ENCODE data around the gene GNAT1.

The GNAT1 gene

GRCh38 chr3:50171540-50172301 is 19.7 kb upstream of the GNAT1 start:
- DNase-seq: no peak
- Histone ChIP-seq H3K27me3 (replicated peaks in 2 of 5; ENCODE audit: control insufficient read depth in 4 of 5, insufficient read depth in 5 of 5, low read length in 4 of 5) (no peaks in the 10 kb centered on the region), H3K9me3 (ENCODE audit: control extremely low read depth in 1 of 5, control insufficient read depth in 4 of 5, insufficient read depth in 2 of 5, low read depth in 1 of 5, low read length in 4 of 5) (no peaks in the 10 kb centered on the region), H3K27ac (ENCODE audit: insufficient read depth in 1 of 2, low read depth in 1 of 2, low read length in 2 of 2, poor library complexity in 1 of 2, severe bottlenecking in 2 of 2) (no peak overlapping the region), H3K4me3 (ENCODE audit: control insufficient read depth in 1 of 7, extremely low read depth in 1 of 7, insufficient read depth in 4 of 7, low read depth in 2 of 7, low read length in 6 of 7) (no peak overlapping the region), H3K4me1 (ENCODE audit: control extremely low read depth in 1 of 4, control insufficient read depth in 4 of 4, insufficient read depth in 4 of 4, low read length in 3 of 4) (peaks cover 0 to 8% (median 2%) of the 10 kb centered on the region in 4 experiments), H3K36me3 (ENCODE audit: control insufficient read depth in 4 of 4, insufficient read depth in 4 of 4, low read length in 3 of 4) (no peaks in the 10 kb centered on the region)
- ChIA-PET CTCF (interaction anchor here (1.7 to 4.4 kb wide), 6 partner anchors 10 to 50 kb away, joined by 5 to 22 read pairs (median 8); partner anchors contain the start of gene GNAT1), POLR2A (no interaction called here)
- 94% methylated on average over 16 of the region's 21 CpGs for WGBS (ENCODE audit: insufficient coverage)

DNA sequence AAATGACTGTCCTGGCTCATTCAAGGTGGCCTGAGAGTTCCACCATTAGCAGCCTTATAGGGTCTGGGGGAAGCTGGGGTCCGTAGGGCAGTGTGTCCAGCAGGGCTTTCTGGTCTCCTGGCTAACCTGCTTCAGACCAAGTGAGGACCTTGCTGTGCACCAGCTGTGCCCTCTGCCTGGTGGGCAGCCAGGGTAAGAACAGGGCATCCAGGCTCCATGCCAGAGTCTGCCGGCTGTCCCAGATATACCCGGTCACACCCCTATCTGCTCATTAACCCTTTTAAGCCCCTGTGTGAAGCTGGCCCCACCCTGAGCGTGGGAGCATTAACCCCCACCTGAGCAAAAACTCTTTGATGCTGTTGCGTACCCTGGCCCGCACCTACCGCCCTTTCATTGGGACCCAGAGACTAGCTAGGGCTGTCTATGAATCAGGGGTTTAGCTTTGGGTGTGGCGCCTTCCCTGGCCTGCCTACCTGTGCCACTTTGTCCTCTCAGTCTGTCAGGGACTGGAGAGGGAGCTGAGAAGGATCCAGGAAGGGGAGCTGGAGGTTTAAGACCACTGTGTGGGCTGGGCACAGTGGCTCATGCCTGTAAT is 18.7 kb upstream of the GNAT1 start:
- H3K27ac ChIP-seq (ENCODE audit: insufficient read depth in 1 of 2, low read depth in 1 of 2, low read length in 2 of 2, poor library complexity in 1 of 2, severe bottlenecking in 2 of 2): no peak overlapping the region
- WGBS (ENCODE audit: insufficient coverage): 86% methylated on average over 8 of the region's 8 CpGs
- H3K4me3 ChIP-seq (ENCODE audit: control insufficient read depth in 1 of 7, extremely low read depth in 1 of 7, insufficient read depth in 4 of 7, low read depth in 2 of 7, low read length in 6 of 7): no peak overlapping the region
- H3K36me3 ChIP-seq (ENCODE audit: control insufficient read depth in 4 of 4, insufficient read depth in 4 of 4, low read length in 3 of 4): no peaks in the 10 kb centered on the region
- peaks cover 0 to 8% (median 2%) of the 10 kb centered on the region in 4 experiments for H3K4me1 ChIP-seq (ENCODE audit: control extremely low read depth in 1 of 4, control insufficient read depth in 4 of 4, insufficient read depth in 4 of 4, low read length in 3 of 4)
- CTCF ChIA-PET: interaction anchor here (0.9 to 4.4 kb wide), 8 partner anchors 9 to 74 kb away, joined by 4 to 22 read pairs (median 7); partner anchors contain the start of gene GNAT1
- POLR2A ChIA-PET: no interaction called here
- H3K9me3 ChIP-seq (ENCODE audit: control extremely low read depth in 1 of 5, control insufficient read depth in 4 of 5, insufficient read depth in 2 of 5, low read depth in 1 of 5, low read length in 4 of 5): no peaks in the 10 kb centered on the region
- H3K27me3 ChIP-seq (replicated peaks in 2 of 5; ENCODE audit: control insufficient read depth in 4 of 5, insufficient read depth in 5 of 5, low read length in 4 of 5): no peaks in the 10 kb centered on the region
- DNase-seq: no peak

- H3K4me3 ChIP-seq (ENCODE audit: control insufficient read depth in 1 of 7, extremely low read depth in 1 of 7, insufficient read depth in 4 of 7, low read depth in 2 of 7, low read length in 6 of 7): no peak overlapping the region
- H3K36me3 ChIP-seq (ENCODE audit: control insufficient read depth in 4 of 4, insufficient read depth in 4 of 4, low read length in 3 of 4): no peaks in the 10 kb centered on the region
- WGBS (ENCODE audit: insufficient coverage): 83% methylated on average over 27 of the region's 29 CpGs
- no peaks in the 10 kb centered on the region for H3K27me3 ChIP-seq (replicated peaks in 2 of 5; ENCODE audit: control insufficient read depth in 4 of 5, insufficient read depth in 5 of 5, low read length in 4 of 5)
- H3K4me1 ChIP-seq (ENCODE audit: control extremely low read depth in 1 of 4, control insufficient read depth in 4 of 4, insufficient read depth in 4 of 4, low read length in 3 of 4): peaks cover 0 to 8% (median 2%) of the 10 kb centered on the region in 4 experiments
- ChIA-PET CTCF (interaction anchor here (0.8 to 4.4 kb wide), 9 partner anchors 10 to 73 kb away, joined by 3 to 22 read pairs (median 8); partner anchors contain the start of gene GNAT1), POLR2A (no interaction called here)
- H3K9me3 ChIP-seq (ENCODE audit: control extremely low read depth in 1 of 5, control insufficient read depth in 4 of 5, insufficient read depth in 2 of 5, low read depth in 1 of 5, low read length in 4 of 5): no peaks in the 10 kb centered on the region
- DNase-seq: peak in 1 of 3 donors; percentile 34
- H3K27ac ChIP-seq (ENCODE audit: insufficient read depth in 1 of 2, low read depth in 1 of 2, low read length in 2 of 2, poor library complexity in 1 of 2, severe bottlenecking in 2 of 2): no peak overlapping the region
These were observed 17.5 kb upstream of the GNAT1 start for GRCh38 chr3:50173685-50174516.

DNA sequence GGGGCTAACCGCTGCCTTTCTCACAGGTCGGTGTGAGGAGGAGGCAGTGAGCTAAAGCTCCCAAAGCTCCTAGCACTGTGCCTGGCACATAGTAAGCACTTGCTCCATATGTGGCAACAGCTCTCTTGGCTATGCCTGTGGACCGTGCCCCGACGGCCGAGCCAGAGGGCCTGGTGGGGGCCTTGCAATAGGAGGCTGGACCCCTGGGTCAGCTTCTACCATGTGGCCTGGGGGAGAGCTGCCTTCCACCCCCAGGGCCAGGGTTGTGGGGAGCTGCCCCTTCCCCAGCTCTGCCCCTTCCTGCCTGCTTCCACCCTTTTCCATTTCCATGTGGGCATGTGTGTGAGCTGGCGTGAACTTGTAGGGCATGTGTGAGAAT is 16.9 kb upstream of the GNAT1 start:
- H3K27me3 ChIP-seq (replicated peaks in 2 of 5; ENCODE audit: control insufficient read depth in 4 of 5, insufficient read depth in 5 of 5, low read length in 4 of 5): no peaks in the 10 kb centered on the region
- 98% methylated on average over 7 of the region's 7 CpGs for WGBS (ENCODE audit: insufficient coverage)
- H3K27ac ChIP-seq (ENCODE audit: insufficient read depth in 1 of 2, low read depth in 1 of 2, low read length in 2 of 2, poor library complexity in 1 of 2, severe bottlenecking in 2 of 2): no peak overlapping the region
- DNase-seq: no peak
- H3K4me1 ChIP-seq (ENCODE audit: control extremely low read depth in 1 of 4, control insufficient read depth in 4 of 4, insufficient read depth in 4 of 4, low read length in 3 of 4): peaks cover 0 to 8% (median 2%) of the 10 kb centered on the region in 4 experiments
- ChIA-PET CTCF (interaction anchor here (0.8 to 4.4 kb wide), 5 partner anchors 13 to 53 kb away, joined by 3 to 22 read pairs (median 3); partner anchors contain the start of gene GNAT1), POLR2A (interaction anchor here (0.5 kb wide), 1 partner anchor 60 kb away, joined by 4 read pairs; no protein-coding TSS in a partner anchor)
- no peaks in the 10 kb centered on the region for H3K36me3 ChIP-seq (ENCODE audit: control insufficient read depth in 4 of 4, insufficient read depth in 4 of 4, low read length in 3 of 4)
- H3K9me3 ChIP-seq (ENCODE audit: control extremely low read depth in 1 of 5, control insufficient read depth in 4 of 5, insufficient read depth in 2 of 5, low read depth in 1 of 5, low read length in 4 of 5): no peaks in the 10 kb centered on the region
- no peak overlapping the region for H3K4me3 ChIP-seq (ENCODE audit: control insufficient read depth in 1 of 7, extremely low read depth in 1 of 7, insufficient read depth in 4 of 7, low read depth in 2 of 7, low read length in 6 of 7)

DNA sequence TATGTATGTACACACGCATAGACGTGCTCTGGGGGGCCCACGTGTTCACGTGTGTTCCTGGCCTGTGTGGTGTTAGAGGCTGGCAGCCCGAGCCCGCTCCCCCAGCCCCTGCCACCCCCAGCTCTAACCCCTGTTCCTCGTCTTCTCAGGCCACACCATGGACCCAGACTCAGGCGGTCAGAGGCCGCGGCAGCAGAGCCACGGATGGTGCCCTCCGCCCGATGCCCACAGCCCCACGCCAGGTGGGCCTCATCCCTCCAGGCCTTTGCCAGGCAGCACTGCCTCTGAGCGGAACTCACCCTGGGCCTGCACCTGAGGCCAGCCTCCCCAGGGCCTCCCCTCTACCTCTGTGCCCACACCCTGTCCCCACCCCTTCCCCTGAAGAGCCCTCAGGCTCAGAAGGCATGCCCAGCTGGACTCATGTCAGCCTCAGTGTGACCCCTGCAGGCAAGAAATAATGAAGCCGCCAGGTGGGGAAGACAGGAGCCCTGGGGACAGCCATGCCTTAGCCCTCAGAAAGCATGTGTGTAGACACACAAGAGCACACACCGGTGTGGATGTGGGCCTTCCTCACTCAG is 16.4 kb upstream of the GNAT1 start:
- WGBS (ENCODE audit: insufficient coverage): 98% methylated on average over 17 of the region's 17 CpGs
- Histone ChIP-seq H3K4me1 (ENCODE audit: control extremely low read depth in 1 of 4, control insufficient read depth in 4 of 4, insufficient read depth in 4 of 4, low read length in 3 of 4) (peaks cover 0 to 8% (median 2%) of the 10 kb centered on the region in 4 experiments), H3K36me3 (ENCODE audit: control insufficient read depth in 4 of 4, insufficient read depth in 4 of 4, low read length in 3 of 4) (no peaks in the 10 kb centered on the region), H3K27me3 (replicated peaks in 2 of 5; ENCODE audit: control insufficient read depth in 4 of 5, insufficient read depth in 5 of 5, low read length in 4 of 5) (peaks cover 0 to 2% (median 0%) of the 10 kb centered on the region in 5 experiments), H3K9me3 (ENCODE audit: control extremely low read depth in 1 of 5, control insufficient read depth in 4 of 5, insufficient read depth in 2 of 5, low read depth in 1 of 5, low read length in 4 of 5) (no peaks in the 10 kb centered on the region), H3K4me3 (ENCODE audit: control insufficient read depth in 1 of 7, extremely low read depth in 1 of 7, insufficient read depth in 4 of 7, low read depth in 2 of 7, low read length in 6 of 7) (no peak overlapping the region), H3K27ac (ENCODE audit: insufficient read depth in 1 of 2, low read depth in 1 of 2, low read length in 2 of 2, poor library complexity in 1 of 2, severe bottlenecking in 2 of 2) (no peak overlapping the region)
- ChIA-PET CTCF (interaction anchor here (0.8 to 4.4 kb wide), 7 partner anchors 9 to 54 kb away, joined by 3 to 22 read pairs (median 3); partner anchors contain the start of gene GNAT1), POLR2A (interaction anchor here (0.5 kb wide), 1 partner anchor 60 kb away, joined by 4 read pairs; no protein-coding TSS in a partner anchor)
- no peak for DNase-seq

GRCh38 chr3:50177346-50177745 is 14.1 kb upstream of the GNAT1 start:
- no peak overlapping the region for H3K27ac ChIP-seq (ENCODE audit: insufficient read depth in 1 of 2, low read depth in 1 of 2, low read length in 2 of 2, poor library complexity in 1 of 2, severe bottlenecking in 2 of 2)
- H3K4me3 ChIP-seq (ENCODE audit: control insufficient read depth in 1 of 7, extremely low read depth in 1 of 7, insufficient read depth in 4 of 7, low read depth in 2 of 7, low read length in 6 of 7): no peak overlapping the region
- WGBS (ENCODE audit: insufficient coverage): 100% methylated on average over 1 of the region's 2 CpGs
- ChIA-PET CTCF (interaction anchor here (1.6 kb wide), 1 partner anchor 15 kb away, joined by 5 read pairs; the partner anchor contains the start of gene GNAT1), POLR2A (no interaction called here)
- H3K9me3 ChIP-seq (ENCODE audit: control extremely low read depth in 1 of 5, control insufficient read depth in 4 of 5, insufficient read depth in 2 of 5, low read depth in 1 of 5, low read length in 4 of 5): no peaks in the 10 kb centered on the region
- H3K27me3 ChIP-seq (replicated peaks in 2 of 5; ENCODE audit: control insufficient read depth in 4 of 5, insufficient read depth in 5 of 5, low read length in 4 of 5): peaks cover 0 to 2% (median 0%) of the 10 kb centered on the region in 5 experiments
- H3K36me3 ChIP-seq (ENCODE audit: control insufficient read depth in 4 of 4, insufficient read depth in 4 of 4, low read length in 3 of 4): no peaks in the 10 kb centered on the region
- H3K4me1 ChIP-seq (ENCODE audit: control extremely low read depth in 1 of 4, control insufficient read depth in 4 of 4, insufficient read depth in 4 of 4, low read length in 3 of 4): peaks cover 0 to 4% (median 2%) of the 10 kb centered on the region in 4 experiments
- DNase-seq: no peak

Data from common myeloid progenitor, CD34-positive (primary cell).